Left hindlimb (tissue), 1 donor: ENCODE measurements around the gene DNASE1L1.

ENCODE experiments used
- DNase-seq: peaks from one replicate; pipeline ENCODE4 v3.0.0-alpha.2; 2018

Gene DNASE1L1

GRCh38 chrX:154436374-154436982 is 27.4 kb upstream of the DNASE1L1 start:
- no peak for DNase-seq

- DNase-seq, result no peak
Observed at GRCh38 chrX:154435171-154435733, 26.2 kb upstream of the DNASE1L1 start.

GRCh38 chrX:154434394-154435168 is 25.5 kb upstream of the DNASE1L1 start:
- DNase-seq, result no peak

GRCh38 chrX:154433605-154434004 is 24.6 kb upstream of the DNASE1L1 start:
- DNase-seq, result no peak

- DNase-seq, result no peak
Observed at GRCh38 chrX:154432210-154432609, 23.2 kb upstream of the DNASE1L1 start.

- DNase-seq, result no peak
Observed at GRCh38 chrX:154431341-154431740, 22.3 kb upstream of the DNASE1L1 start.

GRCh38 chrX:154430916-154431315 is 21.9 kb upstream of the DNASE1L1 start:
- no peak for DNase-seq

- DNase-seq, result no peak
Observed at GRCh38 chrX:154430479-154430878, 21.4 kb upstream of the DNASE1L1 start.

- peak; percentile 12 for DNase-seq
Observed at GRCh38 chrX:154429711-154430110, 20.7 kb upstream of the DNASE1L1 start.

GRCh38 chrX:154428176-154429171 is 19.4 kb upstream of the DNASE1L1 start, which contains the start of gene ATP6AP1:
TSS of gene ATP6AP1 (plus strand) at chrX:154428677. CDS start at chrX:154428693, 16 bp downstream.
- peak; percentile 95 for DNase-seq

GRCh38 chrX:154426916-154427770 is 18.1 kb upstream of the DNASE1L1 start:
- peak; percentile 16 for DNase-seq

- DNase-seq, result no peak
Observed at GRCh38 chrX:154420402-154420756, 11.3 kb upstream of the DNASE1L1 start.

GRCh38 chrX:154419688-154420401 is 10.8 kb upstream of the DNASE1L1 start:
- DNase-seq, result no peak

GRCh38 chrX:154419189-154419588 is 10.1 kb upstream of the DNASE1L1 start:
- DNase-seq, result no peak

- no peak for DNase-seq
Observed at GRCh38 chrX:154417157-154417556, 8.1 kb upstream of the DNASE1L1 start.

- DNase-seq, result no peak
Observed at GRCh38 chrX:154413142-154413541, 4.1 kb upstream of the DNASE1L1 start.

GRCh38 chrX:154412468-154412867 is 3.4 kb upstream of the DNASE1L1 start:
- no peak for DNase-seq

- peak; percentile 64 for DNase-seq
Observed at GRCh38 chrX:154411981-154412340, 2.9 kb upstream of the DNASE1L1 start.

- DNase-seq, result no peak
Observed at GRCh38 chrX:154408659-154409221, 314 bp downstream of the DNASE1L1 start.

- DNase-seq, result no peak
Observed at GRCh38 chrX:154404625-154405192, 4.3 kb downstream of the DNASE1L1 start.

GRCh38 chrX:154403858-154404257 is 5.2 kb downstream of the DNASE1L1 start:
- DNase-seq, result no peak
